GM13976 (cell line): ENCODE data around the gene MOV10L1.

Source experiments
- DNase-seq: peaks from one replicate; pipeline ENCODE4 v3.0.0; 2012; ENCODE audit warnings: low spot score
- CTCF ChIP-seq: IDR thresholded peaks from 2 replicates; pipeline ENCODE4 v1.5.1; 2012; ENCODE audit warnings: borderline replicate concordance, mild to moderate bottlenecking; ENCODE audit not compliant: insufficient read depth; ENCODE audit errors: extremely low read depth, missing control alignments, control extremely low read depth
- in situ Hi-C: fragments of 300-500 bp; cut with MboI; formaldehyde crosslinking; loops from one replicate; pipeline ENCODE4 v1.12.0; 2022; ENCODE audit warnings: low sequenced_read_pairs, mixed read lengths, inconsistent platforms; ENCODE audit not compliant: unreplicated experiment

Gene MOV10L1

GRCh38 chr22:50053861-50054260 is 35.9 kb upstream of the MOV10L1 start:
- DNase-seq, result no peak

GRCh38 chr22:50056214-50056972 is 33.4 kb upstream of the MOV10L1 start:
- DNase-seq, result no peak
- in situ Hi-C loops, result no loop called here
- no peak for TF ChIP-seq CTCF

More at GRCh38 chr22:50053861-50054260, 35.9 kb upstream of the MOV10L1 start:
- in situ Hi-C loops, result no loop called here
- TF ChIP-seq CTCF, result no peak

GRCh38 chr22:50057278-50058060 is 32.3 kb upstream of the MOV10L1 start:
- no peak for TF ChIP-seq CTCF
- in situ Hi-C loops, result no loop called here
- no peak for DNase-seq

GRCh38 chr22:50058061-50058905 is 31.5 kb upstream of the MOV10L1 start, which contains the start of gene TTLL8:
Gene TTLL8, minus strand, starts transcription at chr22:50058298.
- DNase-seq, result no peak
- TF ChIP-seq CTCF, result no peak
- in situ Hi-C loops, result no loop called here

- no peak for TF ChIP-seq CTCF
- DNase-seq, result no peak
- in situ Hi-C loops, result no loop called here
Observed at GRCh38 chr22:50058906-50059880, 30.6 kb upstream of the MOV10L1 start.

GRCh38 chr22:50059881-50060262 is 29.9 kb upstream of the MOV10L1 start:
- TF ChIP-seq CTCF, result no peak
- DNase-seq, result no peak
- in situ Hi-C loops, result no loop called here
